HG02943 (cell line): ENCODE data around the gene PAMR1.
"Not testable (repeated sequence)": the region's sequence is repeated elsewhere in the genome, so short reads cannot be mapped to it uniquely, and the experiment has no call there.

Experiments
- ATAC-seq: cut with Tn5 transposase; IDR thresholded peaks from one replicate; pipeline ENCODE4 v1.9.1; 2021; ENCODE audit warnings: mild to moderate bottlenecking, low read depth, moderate library complexity; ENCODE audit not compliant: unreplicated experiment

PAMR1 gene

DNA sequence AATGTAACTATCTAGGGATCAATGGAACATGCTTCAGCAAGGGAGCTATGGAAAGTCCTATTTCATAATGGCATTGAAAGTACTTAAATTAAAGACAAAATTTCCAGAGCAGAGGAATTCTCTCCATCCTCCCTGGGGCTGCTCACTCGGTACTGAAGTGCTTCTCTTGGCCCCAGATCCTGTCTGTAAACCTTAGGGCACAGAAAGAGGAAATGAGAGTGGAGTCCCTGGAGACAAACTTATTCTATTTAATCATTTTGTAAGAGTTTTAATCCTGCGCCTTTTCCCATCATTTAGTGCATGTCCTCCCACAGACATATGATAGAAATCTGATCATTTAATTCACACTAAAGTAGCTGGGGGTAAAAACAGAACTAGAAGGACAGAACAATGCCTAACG lies 20.9 kb upstream of the PAMR1 start:
- no peak for ATAC-seq

DNA sequence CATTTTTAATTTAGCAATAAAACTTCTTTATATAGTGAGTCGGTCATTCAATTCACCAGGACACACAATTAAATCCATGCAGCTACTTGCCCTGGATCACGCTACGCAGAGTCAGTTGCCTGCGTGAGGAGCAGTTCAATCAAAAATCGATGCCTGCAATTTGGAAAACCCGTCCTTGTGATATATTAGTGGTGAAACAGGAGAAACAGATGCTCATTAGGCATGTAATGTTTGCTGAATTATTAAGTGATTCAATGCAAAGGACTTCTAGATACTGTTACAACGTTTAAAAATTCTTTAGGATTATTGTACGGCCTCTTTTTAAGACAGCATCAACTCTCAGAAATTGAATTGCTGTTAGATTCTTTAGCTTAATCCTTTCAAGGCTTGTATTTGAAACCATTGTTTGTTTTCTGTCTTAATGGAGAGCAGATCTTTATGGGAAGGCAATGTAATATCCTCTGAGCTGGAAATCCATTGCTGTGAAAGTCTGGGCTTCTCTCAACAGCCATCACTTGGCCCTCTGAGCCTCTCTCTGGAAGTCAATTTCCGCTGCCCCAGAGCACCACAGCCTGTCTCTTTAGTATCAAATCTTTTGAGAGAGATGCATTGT lies 20.1 kb upstream of the PAMR1 start:
- ATAC-seq: no peak

DNA sequence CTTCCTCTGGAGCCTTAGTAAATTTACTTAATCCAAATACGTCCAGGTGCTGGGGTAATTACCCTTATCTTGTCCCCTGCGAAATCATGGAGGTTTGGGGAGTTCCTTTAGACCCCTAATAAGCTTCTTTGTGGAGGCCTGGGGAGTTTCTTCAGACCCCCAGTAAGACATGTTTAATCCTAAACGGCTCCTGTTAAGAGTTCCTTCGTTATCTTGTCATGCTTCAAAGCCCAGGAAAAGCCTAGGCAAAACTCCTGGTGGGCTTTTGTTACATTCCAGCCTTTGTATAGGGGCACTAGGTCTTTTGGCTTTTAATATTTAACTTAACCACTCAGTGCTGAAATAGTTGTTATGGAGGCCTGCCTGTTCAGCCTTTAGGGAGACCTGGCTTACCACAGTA lies 18.1 kb upstream of the PAMR1 start:
- ATAC-seq: no peak

DNA sequence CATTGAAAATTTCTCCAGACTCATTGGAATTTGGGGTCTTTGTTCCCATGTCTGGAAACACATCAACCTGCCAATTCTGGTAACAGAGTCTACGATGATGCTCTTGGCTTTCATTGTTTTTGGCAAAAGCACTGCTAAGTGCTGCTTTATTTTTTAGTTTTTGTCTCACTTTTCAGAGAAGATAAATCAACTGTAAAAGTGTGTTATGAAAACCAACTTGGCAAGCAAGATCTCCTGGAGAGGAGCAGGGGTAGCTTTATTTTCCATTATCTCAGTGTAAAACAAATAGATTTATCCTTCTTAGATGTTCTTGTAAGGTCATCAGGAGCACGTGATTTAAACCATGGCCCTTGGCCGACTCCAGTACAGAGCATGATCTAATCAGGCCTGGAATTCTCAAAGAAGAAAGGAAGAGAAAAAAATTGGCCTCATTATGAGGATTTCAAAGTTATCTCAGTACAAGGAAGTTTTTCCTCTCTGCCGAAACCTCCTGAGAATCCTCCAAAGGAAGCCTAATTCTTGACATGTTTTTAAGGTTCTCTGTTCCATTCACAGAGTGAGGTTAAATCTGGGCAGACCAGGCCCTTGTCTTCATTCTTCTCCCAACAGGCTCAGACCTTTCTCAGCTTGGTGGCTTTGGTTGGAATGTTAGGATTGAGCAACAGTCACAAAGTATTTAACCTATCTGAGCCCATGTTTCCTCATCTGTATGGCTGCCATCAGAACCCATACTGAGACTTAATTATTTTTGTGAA lies 16.4 kb upstream of the PAMR1 start:
- no peak for ATAC-seq

DNA sequence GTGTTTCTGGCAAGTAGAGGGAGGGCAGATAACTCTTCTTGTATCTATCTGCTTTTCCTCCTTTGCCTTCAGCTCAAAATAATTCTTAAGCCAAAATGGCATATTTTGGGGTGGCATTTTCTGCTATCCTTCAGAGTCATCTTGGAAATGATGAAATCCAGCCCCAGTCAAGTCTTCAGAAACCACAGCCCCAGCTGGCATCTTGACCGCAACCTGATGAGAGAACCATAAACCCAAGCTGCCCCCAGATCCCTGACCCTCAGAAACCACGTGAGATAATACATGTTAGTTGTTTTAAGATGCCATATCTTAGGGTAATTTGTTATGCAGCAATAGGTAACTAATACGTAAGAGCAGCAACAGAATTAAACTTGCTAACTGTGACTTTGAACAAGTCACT lies 15.1 kb upstream of the PAMR1 start:
- ATAC-seq: no peak

DNA sequence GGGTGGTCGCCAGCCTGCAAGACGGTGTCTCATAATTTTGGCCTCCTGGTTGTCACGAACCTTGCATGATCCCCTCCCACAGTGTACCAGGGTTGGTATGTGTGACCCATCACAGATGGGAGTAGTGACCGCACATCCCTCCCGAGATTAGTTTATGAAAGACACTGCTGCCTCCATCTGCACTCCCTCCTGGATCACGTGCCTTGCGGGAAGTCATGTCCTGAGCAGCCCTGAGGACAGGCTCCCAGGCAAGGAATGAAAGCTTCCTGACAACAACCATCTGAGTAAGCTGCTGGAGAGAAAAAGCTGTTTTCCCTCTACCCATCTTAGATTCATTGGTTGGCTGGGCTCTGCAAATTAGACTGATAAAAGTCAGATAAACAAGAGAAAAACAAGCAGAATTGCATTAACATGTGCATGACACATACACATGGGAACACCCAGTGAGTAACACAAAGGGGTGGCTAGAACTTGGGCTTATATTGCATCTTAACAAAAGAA lies 14.4 kb upstream of the PAMR1 start:
- no peak for ATAC-seq

DNA sequence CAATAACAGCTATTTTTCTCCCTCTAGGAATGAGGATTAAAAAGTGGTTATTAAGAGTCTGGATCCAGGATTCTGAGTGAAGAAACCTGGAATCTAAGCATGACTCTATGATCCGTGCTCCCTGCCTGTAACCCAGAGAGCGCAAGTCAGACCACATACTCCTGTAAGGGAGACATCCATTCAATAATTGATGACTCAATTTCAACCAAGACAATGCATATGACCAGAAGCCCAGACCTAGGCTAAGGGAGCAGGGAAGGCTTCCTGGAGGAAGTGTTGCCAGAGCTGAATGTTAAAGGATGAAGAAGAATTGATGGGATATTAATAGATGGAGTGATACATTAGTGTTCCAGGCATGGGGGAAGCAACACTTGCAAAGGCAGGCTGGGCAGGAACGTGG lies 13.8 kb upstream of the PAMR1 start:
- ATAC-seq: no peak

DNA sequence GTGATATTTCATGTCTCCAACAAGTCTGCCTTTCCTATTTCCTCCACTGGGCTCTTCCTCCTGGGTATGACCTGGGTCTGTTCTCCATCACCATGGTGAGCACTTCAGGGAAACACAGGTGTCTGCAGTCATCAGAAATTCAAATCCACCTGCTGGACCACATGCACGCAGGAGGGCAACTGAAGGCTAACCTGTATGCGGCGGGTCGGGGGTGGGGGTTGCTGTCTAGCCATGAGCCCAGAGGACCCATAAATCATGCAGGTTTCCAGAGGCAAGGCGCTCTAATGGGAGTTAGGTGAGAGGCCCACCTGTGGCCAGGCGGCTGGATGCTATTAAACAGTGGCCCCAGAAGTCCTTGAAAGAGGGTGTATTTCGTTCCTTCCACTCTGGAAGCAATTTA lies 11.1 kb upstream of the PAMR1 start:
- ATAC-seq: no peak

DNA sequence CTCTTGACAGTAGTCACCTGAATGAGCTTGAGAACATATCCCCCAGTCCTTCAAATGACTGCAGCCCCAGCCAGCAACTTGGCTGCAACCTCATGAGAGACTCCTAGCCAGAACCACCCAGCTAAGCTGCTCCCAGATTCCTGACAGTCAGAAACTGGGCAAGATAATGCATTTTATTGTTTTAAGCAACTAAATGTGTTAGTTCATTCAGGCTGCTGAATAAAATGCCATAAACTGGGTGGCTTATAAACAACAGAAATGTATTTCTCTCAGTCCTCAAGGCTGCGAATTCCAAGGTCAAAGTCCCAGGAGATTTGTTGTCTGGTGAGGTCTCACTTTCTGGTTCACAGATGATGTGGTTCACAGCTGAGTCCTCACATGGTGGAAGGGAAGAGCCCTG lies 5.8 kb upstream of the PAMR1 start:
- ATAC-seq: no peak

DNA sequence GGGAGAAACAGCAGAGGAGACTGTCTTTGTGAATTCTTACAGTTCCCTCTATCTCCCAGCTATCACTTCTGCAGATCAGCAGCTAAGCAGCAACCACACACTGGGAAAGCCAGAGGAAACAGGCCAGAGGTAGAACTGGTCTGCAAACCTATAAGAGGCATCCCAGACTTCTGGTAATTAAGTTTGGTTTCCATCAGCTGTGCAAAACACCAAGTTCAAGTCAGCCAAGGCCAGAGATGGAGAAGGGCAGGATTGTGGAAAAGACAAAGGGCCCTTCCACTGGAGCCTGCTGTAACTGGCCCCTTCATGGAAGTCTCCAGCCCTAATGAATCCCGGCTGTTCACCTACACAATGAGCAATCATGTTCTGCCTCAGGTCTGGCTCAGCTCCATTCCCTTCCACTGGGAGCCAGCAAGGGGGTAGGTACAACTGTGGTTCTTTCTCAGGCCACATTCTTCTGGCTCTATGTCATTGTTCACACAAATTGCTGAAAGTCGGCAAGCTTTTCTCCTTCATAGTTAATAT lies 4.6 kb upstream of the PAMR1 start:
- ATAC-seq: no peak

DNA sequence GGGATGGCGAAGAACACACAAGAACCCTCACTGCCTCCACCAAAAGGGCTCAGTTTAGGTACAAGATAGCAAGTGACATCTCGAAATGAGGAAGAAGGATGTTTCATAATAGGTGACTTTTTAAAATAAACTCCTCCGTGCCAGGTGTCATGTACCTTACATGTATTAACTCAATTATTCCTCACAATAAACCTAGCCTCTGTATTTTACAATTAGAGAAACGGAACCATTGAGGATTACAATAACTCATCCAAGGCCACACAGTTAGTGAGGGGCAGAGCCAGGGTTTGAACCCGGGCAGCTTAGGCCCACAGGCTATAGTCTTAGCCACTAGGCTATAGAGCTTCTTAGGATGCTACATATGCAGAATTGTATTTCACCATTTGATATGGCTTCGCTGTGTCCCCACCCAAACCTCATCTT lies 965 bp upstream of the PAMR1 start:
- no peak for ATAC-seq

DNA sequence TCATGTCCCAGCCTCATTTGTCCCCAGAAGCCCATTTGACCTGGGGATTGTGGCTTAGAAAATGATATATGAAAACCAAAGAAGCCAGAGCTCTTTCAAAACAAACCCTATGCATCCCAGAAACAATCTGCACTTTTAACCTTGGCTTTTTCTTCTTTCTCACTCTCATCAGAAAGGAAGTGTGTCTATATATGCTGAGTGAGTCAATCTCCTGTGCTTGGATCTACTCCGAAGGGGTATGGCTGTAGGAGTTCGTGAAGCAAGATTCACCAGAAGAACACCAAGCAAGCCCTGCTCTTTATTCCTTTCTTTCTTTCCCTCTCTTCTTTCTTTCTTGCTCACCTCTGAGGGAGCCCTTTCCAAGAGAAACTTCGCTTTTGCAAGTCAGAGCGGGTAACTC lies 636 bp downstream of the PAMR1 start:
- no peak for ATAC-seq

DNA sequence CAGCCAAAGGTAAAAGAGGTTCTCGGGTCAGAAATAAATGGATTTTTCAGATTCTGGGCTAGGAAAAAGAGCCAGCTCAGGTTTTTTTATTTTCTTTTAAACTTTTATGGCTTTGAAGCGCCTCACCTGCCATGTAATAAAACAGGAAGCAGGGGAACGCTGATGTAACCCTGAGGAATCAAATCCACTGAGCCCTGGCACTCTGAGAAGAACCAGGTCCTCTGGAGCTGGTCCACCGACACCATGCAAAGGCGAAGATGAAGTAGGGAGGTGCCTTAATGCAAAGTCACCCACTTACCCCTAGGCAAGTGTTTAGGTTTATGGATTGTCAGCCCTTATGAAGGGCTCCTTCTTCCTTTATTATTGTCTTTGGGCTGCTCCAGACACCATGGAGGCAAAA lies 1.6 kb downstream of the PAMR1 start:
- no peak for ATAC-seq

DNA sequence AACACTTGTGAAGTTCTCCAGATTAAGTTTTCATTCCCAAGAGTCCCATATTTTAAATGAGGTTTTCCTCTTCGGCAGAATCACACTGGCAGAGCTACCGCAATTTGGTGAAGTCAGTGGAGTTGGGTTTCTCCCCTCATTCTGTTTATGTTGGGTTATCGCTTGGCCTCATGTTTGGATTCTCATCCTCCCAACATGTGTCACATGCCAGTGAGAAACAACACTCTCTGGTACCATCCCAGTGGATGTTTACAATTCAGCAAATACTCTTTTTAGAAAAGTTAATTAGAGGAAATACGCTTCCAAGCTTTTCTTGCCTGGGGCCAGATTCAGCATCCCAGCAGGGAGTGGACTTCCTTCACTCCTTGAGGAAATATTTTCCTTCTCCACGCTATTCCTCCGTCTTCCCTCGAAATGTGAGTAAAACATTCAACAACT lies 2.1 kb downstream of the PAMR1 start:
- no peak for ATAC-seq

DNA sequence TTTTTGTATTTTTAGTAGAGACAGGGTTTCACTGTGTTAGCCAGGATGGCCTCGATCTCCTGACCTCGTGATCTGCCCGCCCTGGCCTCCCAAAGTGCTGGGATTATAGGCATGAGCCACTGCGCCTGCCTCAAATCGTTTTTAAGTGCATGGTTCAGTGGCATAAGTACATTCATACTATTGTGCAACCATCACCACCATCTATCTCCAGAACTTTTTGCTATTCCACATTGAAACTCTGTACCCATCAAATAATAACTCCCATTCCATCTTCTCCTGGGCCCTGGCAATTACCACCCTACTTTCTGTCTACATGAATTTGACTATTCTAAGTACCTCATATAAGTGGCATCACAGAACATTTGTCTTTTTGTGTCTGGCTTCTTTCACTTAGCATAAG lies 3.3 kb downstream of the PAMR1 start:
- ATAC-seq: not testable (repeated sequence)

DNA sequence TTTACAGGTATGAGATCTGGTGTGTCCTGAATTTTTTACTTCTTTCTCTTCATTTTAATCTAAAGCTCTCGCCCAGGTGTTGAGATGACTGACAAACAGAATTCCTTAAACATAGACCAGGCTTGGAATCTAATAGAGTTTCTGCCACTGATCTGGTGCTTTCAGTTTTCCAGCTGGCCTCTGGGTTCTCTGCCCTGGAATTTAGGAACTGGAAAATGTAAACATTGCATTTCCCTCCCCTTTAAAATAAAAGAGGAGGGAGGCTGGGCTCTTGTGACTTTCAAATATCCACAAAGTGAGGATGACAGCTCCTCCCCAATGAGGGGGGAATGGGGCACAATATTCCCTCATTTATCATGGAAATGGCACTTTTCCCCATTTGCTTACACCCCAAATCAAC lies 5.0 kb downstream of the PAMR1 start:
- no peak for ATAC-seq

DNA sequence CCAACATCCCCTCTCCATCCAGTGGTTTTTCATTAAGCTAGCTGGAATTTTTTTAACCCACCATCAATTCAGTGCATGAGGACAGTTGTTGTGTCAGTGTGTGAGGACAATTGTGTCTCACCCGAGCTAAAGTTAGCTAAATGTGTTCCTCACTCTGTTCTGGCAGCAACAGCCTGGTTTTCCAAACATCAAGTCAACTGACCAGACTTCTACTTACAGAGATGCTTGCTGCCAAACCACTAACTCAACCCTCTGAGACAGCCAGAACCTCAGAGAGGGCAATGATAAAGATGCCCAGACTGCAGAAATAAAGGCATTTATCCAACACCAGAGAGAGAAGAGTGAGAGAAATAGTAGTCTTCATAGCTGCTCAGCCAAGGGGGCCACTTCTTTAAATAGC lies 6.7 kb downstream of the PAMR1 start:
- no peak for ATAC-seq

DNA sequence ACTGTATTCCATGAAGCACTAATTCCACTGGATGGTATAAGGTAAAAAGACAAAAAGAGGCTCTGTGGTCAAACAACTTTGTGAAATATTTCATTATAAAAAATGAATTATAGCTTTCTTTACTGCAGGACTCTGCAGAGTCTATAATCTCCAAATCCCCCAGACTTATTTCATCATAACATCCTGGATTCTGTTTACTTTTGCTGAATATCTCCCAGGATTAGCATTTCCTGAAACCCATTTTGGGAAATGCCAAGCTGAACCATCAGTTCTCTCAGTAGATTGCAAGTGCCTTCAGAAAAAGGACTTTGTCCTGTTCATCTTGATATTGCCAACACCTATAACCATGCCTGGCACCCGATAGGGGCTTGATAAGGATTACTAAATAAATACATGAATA lies 7.9 kb downstream of the PAMR1 start:
- ATAC-seq: no peak

DNA sequence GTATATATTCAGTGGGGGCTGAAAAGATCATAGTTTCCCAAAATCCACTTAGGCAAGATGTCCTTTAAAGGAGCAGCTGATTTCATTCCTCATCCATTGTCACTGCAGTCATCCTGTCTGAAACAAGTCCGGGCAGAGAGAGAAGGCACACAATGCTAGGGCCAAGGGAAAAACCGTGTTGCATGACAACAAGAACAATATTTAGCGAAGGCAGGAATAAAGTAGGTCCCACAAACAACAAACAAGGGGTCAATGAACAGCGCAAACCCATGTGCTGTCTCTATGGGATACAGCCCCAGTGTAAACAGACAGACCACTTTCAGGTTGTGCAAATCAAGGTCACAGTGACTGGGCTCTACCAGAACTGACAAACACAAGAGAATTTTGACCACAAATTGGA lies 9.0 kb downstream of the PAMR1 start:
- no peak for ATAC-seq

DNA sequence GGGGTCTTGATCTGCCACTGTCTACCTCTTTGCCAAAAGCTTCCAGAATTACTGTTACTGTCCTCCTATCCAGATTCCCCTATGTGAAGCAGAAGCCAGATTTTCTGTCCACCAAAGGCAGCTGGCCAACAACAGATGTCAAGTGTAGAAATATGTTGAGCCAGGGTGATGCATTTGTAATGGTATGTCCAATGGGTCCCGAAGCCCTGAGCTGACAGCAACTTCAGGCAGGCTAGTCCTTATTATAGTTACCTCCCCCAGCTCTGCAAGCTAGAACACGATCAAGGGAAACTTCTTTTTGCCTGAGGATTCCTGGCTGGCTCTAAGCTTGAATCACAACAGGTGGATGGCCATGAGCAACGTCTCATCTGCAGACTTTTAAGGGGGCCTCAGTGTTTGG lies 10.2 kb downstream of the PAMR1 start:
- ATAC-seq: no peak

DNA sequence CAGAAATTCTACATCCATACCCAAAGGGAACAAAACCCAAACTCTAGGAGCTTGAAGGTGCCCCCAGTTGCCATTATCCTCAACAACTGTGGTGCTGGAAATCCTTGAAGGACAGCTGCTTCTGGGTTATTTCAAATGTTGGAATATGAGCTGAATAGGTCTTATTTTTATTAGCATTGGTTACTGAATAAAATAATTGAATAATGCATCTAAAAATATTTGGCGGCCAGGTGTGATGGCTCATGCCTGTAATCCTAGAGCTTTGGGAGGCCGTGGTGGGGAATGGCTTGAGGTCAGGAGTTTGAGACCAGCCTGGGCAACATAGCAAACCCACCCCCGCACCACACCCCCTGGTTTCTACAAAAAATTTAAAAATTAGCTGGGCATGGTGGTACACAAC lies 10.9 kb downstream of the PAMR1 start:
- ATAC-seq: no peak

DNA sequence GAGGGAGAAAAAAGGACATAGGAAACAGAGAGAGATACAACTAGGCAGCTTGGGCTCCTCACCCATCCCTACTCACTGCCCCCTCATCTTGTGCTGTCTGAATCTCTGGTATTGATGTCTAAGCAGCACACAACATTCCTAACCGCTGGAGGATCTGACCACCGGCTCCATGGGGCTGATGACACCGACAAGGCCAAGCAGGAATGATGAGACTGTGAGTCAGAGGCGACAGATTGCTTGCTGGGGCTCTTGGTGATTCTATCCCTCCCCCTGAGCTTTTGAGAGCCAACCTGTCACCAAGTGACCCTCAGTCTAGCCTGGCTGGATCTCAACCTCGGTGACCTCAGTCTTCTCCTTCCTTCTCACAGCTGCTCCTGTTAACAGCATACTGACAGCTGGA lies 13.8 kb downstream of the PAMR1 start:
- no peak for ATAC-seq
